ENCODE results near the gene AFG1L.

GRCh38 chr6:108323710-108324466 lies 29.0 kb downstream of the AFG1L start:
- no peak for TF ChIP-seq SIN3A (IDR thresholded peaks at IDR 0.05; ENCODE audit: borderline replicate concordance, insufficient read depth, low read length)
- TF ChIP-seq TAF1 (IDR thresholded peaks at IDR 0.05; ENCODE audit: borderline replicate concordance, insufficient read depth, low read length), result no peak
- no peak for TF ChIP-seq REST (IDR thresholded peaks at IDR 0.05; ENCODE audit: insufficient read depth in 1 of 2, low read depth in 2 of 2, low read length in 2 of 2)
- TF ChIP-seq POLR2AphosphoS5 (IDR thresholded peaks at IDR 0.05; ENCODE audit: low read depth, low read length), result no peak

Data from PFSK-1 (cell line).